Measurements from ENCODE around the gene CSNK1E.

- TF ChIP-seq POLR2A (IDR thresholded peaks at IDR 0.05) (no peak), CTCF (IDR thresholded peaks at IDR 0.05) (no peak)
Measured at GRCh38 chr22:38243007-38243765, 74.0 kb downstream of the CSNK1E start.
